Loucy (cell line): Measurements from ENCODE around the gene TM9SF1.
"Not testable (repeated sequence)": the region's sequence is repeated elsewhere in the genome, so short reads cannot be mapped to it uniquely, and the experiment has no call there.

Source experiments
- H2AFZ ChIP-seq: fragments of 200-600 bp; sonication (generic); 2 replicates; pipeline ENCODE4 v1.6.0; 2016; ENCODE audit warnings: antibody characterized with exemption, mild to moderate bottlenecking, low read length, moderate library complexity
- H3F3A ChIP-seq: fragments of 200-600 bp; 2 replicates; pipeline ENCODE4 v1.6.0; 2016; ENCODE audit warnings: antibody characterized with exemption, low read depth, mild to moderate bottlenecking
- H3K27me3 ChIP-seq: fragments of 200-600 bp; sonication (generic); 2 replicates; pipeline ENCODE4 v1.6.1; 2014; ENCODE audit warnings: low read length, mild to moderate bottlenecking; ENCODE audit not compliant: insufficient read depth, poor library complexity, severe bottlenecking
- H3K36me3 ChIP-seq: fragments of 200-600 bp; sonication (generic); 2 replicates; pipeline ENCODE4 v1.6.1; 2016; ENCODE audit warnings: low read length; ENCODE audit not compliant: insufficient read depth
- H3K4me1 ChIP-seq: fragments of 200-600 bp; sonication (generic); 2 replicates; pipeline ENCODE4 v1.5.1; 2014; ENCODE audit warnings: low read length, mild to moderate bottlenecking; ENCODE audit not compliant: insufficient read depth, poor library complexity, severe bottlenecking
- H3K4me2 ChIP-seq: fragments of 200-600 bp; sonication (generic); 2 replicates; pipeline ENCODE4 v1.6.0; 2014; ENCODE audit warnings: antibody characterized with exemption, low read length, low read depth, mild to moderate bottlenecking; ENCODE audit not compliant: poor library complexity, severe bottlenecking
- H3K4me3 ChIP-seq: fragments of 200-600 bp; sonication (generic); 2 replicates; pipeline ENCODE4 v1.5.1; 2014; ENCODE audit warnings: low read length, mild to moderate bottlenecking, mixed read lengths; ENCODE audit not compliant: poor library complexity, severe bottlenecking
- H3K79me2 ChIP-seq: fragments of 200-600 bp; sonication (generic); 2 replicates; pipeline ENCODE4 v1.6.1; 2014; ENCODE audit warnings: low read length; ENCODE audit not compliant: insufficient read depth
- H3K9ac ChIP-seq: fragments of 200-600 bp; sonication (generic); 2 replicates; pipeline ENCODE4 v1.6.0; 2014; ENCODE audit warnings: mild to moderate bottlenecking, low read depth, low read length, moderate library complexity; ENCODE audit not compliant: poor library complexity, severe bottlenecking
- H3K9me2 ChIP-seq: fragments of 200-600 bp; sonication (generic); replicated peaks from 2 replicates; pipeline ENCODE4 v1.6.1; 2016; ENCODE audit warnings: low read depth, low read length, mixed read lengths
- H3K9me3 ChIP-seq: fragments of 200-600 bp; sonication (generic); 2 replicates; pipeline ENCODE4 v1.6.1; 2014; ENCODE audit warnings: mild to moderate bottlenecking, antibody characterized with exemption, low read length, low read depth; ENCODE audit not compliant: insufficient read depth
- H4K20me1 ChIP-seq: fragments of 200-600 bp; sonication (generic); 2 replicates; pipeline ENCODE4 v1.6.0; 2014; ENCODE audit warnings: antibody characterized with exemption, low read length, mild to moderate bottlenecking; ENCODE audit not compliant: insufficient read depth, poor library complexity, severe bottlenecking
- CTCF ChIP-seq: fragments of 200-600 bp; sonication (generic); conservative IDR thresholded peaks from 2 replicates; pipeline ENCODE4 v1.5.1; 2014; ENCODE audit warnings: mild to moderate bottlenecking, antibody characterized with exemption, low read length
- EZH2phosphoT487 ChIP-seq: fragments of 200-600 bp; IDR thresholded peaks from 2 replicates; pipeline ENCODE4 v1.6.1; 2018; ENCODE audit warnings: antibody characterized with exemption, mild to moderate bottlenecking, moderate library complexity, borderline replicate concordance

The TM9SF1 gene

GRCh38 chr14:24206260-24207103 is 11.2 kb upstream of the TM9SF1 start:
- H3K9me3 ChIP-seq: no peaks in the 10 kb centered on the region; the same call in 1 of the 2 replicates
- peaks cover 17% of the 10 kb centered on the region for H3K79me2 ChIP-seq
- no peak overlapping the region for H3K4me3 ChIP-seq
- no peak for TF ChIP-seq CTCF
- no peak for TF ChIP-seq EZH2phosphoT487
- no peak overlapping the region for H2AFZ ChIP-seq
- H3F3A ChIP-seq: no peaks in the 10 kb centered on the region
- H3K27me3 ChIP-seq: no peaks in the 10 kb centered on the region
- H3K4me1 ChIP-seq: peaks cover 3% of the 10 kb centered on the region
- no peak overlapping the region for H3K9ac ChIP-seq
- no peaks in the 10 kb centered on the region for H3K9me2 ChIP-seq
- H3K4me2 ChIP-seq: no peak overlapping the region
- peaks cover 5% of the 10 kb centered on the region for H4K20me1 ChIP-seq
- peaks cover 22% of the 10 kb centered on the region; the same call in 1 of the 2 replicates for H3K36me3 ChIP-seq

- TF ChIP-seq EZH2phosphoT487 (no peak), CTCF (no peak)
- H3F3A ChIP-seq: no peaks in the 10 kb centered on the region
- no peaks in the 10 kb centered on the region for H4K20me1 ChIP-seq
- H3K4me3 ChIP-seq: no peak overlapping the region
- no peaks in the 10 kb centered on the region for H3K4me1 ChIP-seq
- no peak overlapping the region for H2AFZ ChIP-seq
- H3K36me3 ChIP-seq: peaks cover 13% of the 10 kb centered on the region; the same call in 1 of the 2 replicates
- H3K9me2 ChIP-seq: no peaks in the 10 kb centered on the region
- H3K4me2 ChIP-seq: no peak overlapping the region
- no peaks in the 10 kb centered on the region for H3K27me3 ChIP-seq
- H3K9me3 ChIP-seq: no peaks in the 10 kb centered on the region; the same call in 1 of the 2 replicates
- no peak overlapping the region for H3K9ac ChIP-seq
- H3K79me2 ChIP-seq: no peaks in the 10 kb centered on the region
Measured at GRCh38 chr14:24204163-24205146, 9.2 kb upstream of the TM9SF1 start.

- not testable (repeated sequence) for H3K4me1 ChIP-seq, H3K9me2 ChIP-seq, H3F3A ChIP-seq, H3K27me3 ChIP-seq, H3K9me3 ChIP-seq, H2AFZ ChIP-seq, H3K36me3 ChIP-seq, H3K4me3 ChIP-seq, H3K4me2 ChIP-seq, H3K79me2 ChIP-seq, H4K20me1 ChIP-seq, H3K9ac ChIP-seq
Measured at GRCh38 chr14:24203249-24203886, 8.1 kb upstream of the TM9SF1 start.

- H4K20me1 ChIP-seq, H3K79me2 ChIP-seq, H2AFZ ChIP-seq, H3K4me3 ChIP-seq, H3K9ac ChIP-seq, H3K36me3 ChIP-seq, H3F3A ChIP-seq, H3K9me2 ChIP-seq, H3K4me1 ChIP-seq, H3K4me2 ChIP-seq, H3K9me3 ChIP-seq, H3K27me3 ChIP-seq: not testable (repeated sequence)
Measured at GRCh38 chr14:24202538-24202937, 7.3 kb upstream of the TM9SF1 start.
